SIG-M5 treated with dmso at 0.1 percent for 504 hours (cell line): ENCODE data around the gene NHERF2.
A peak's percentile ranks its signal among the peaks of the same experiment; 100 is the strongest.

ENCODE experiments used
- DNase-seq: peaks from one replicate; lab custom pipeline; 2025; ENCODE audit not compliant: unreplicated experiment; lab: John Stamatoyannopoulos, UW

NHERF2 gene

GRCh38 chr16:2026461-2027023 is at the start of gene NHERF2:
TSS of gene NHERF2 (plus strand) at chr16:2026902. CDS start at chr16:2027006, 104 bp downstream.
- DNase-seq, result peak; percentile 9

- DNase-seq, result no peak
Measured at GRCh38 chr16:1976951-1977874, 49.5 kb upstream of the NHERF2 start.

- DNase-seq, result no peak
Measured at GRCh38 chr16:1977875-1978268, 48.8 kb upstream of the NHERF2 start.

GRCh38 chr16:1978476-1979120 is 48.1 kb upstream of the NHERF2 start:
- DNase-seq, result no peak

GRCh38 chr16:1979271-1980029 is 47.3 kb upstream of the NHERF2 start:
- DNase-seq, result no peak

GRCh38 chr16:1980030-1980769 is 46.5 kb upstream of the NHERF2 start:
- no peak for DNase-seq

- DNase-seq, result no peak
Measured at GRCh38 chr16:1980770-1981087, 46.0 kb upstream of the NHERF2 start.

GRCh38 chr16:1981398-1981836 is 45.3 kb upstream of the NHERF2 start, which contains the start of gene NOXO1:
TSS of gene NOXO1 (minus strand) at chr16:1981469. CDS start at chr16:1981179, 290 bp downstream.
- DNase-seq, result no peak

- no peak for DNase-seq
Measured at GRCh38 chr16:1982013-1982433, 44.7 kb upstream of the NHERF2 start.

GRCh38 chr16:1982991-1983543 is 43.6 kb upstream of the NHERF2 start:
- DNase-seq, result no peak

- peak; percentile 71 for DNase-seq
Measured at GRCh38 chr16:1983544-1984346, 43.0 kb upstream of the NHERF2 start, which contains the start of gene GFER. TSS of gene GFER (plus strand) at chr16:1984193. CDS start at chr16:1984219, 26 bp downstream.

GRCh38 chr16:1984347-1985225 is 42.1 kb upstream of the NHERF2 start:
- no peak for DNase-seq

- no peak for DNase-seq
Measured at GRCh38 chr16:1985466-1986150, 41.1 kb upstream of the NHERF2 start.

GRCh38 chr16:1987198-1987597 is 39.5 kb upstream of the NHERF2 start:
- no peak for DNase-seq

- no peak for DNase-seq
Measured at GRCh38 chr16:1989209-1990100, 37.2 kb upstream of the NHERF2 start, which contains the start of gene SYNGR3. TSS of gene SYNGR3 (plus strand) at chr16:1989970. CDS start at chr16:1990103, 133 bp downstream.

GRCh38 chr16:1990101-1990350 is 36.7 kb upstream of the NHERF2 start:
- no peak for DNase-seq
